Stimulated activated CD4-positive, alpha-beta T cell treated with anti-CD3 and anti-CD28 coated beads, Interleukin-15, amount 100 ng/mL, for 24 hours (primary cell): Measurements from ENCODE around the gene NECAP2.
"Not testable (repeated sequence)": the region's sequence is repeated elsewhere in the genome, so short reads cannot be mapped to it uniquely, and the experiment has no call there.

Experiments used
- DNase-seq: peaks from one replicate; pipeline ENCODE4 v3.0.0-alpha.2; 2020

NECAP2 gene

DNA sequence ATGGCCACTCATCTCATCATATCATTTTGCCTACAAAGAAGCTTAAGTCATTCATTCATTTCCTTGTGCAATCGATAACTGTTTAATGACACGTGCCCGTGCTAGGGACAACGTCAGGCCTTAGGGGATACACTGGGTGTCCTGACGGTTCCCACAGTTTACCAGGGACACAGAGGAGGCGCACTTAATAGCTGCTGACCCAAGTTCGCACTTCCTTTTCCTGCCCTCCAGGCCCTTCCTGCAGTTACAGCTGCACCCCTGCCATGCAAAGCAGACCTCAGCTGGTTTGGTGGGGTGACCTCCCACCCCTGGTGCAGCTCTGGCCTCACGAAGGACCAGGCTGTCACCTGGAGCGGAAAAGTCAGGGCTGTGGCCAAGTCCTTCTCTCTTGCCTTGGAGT, 7.5 kb upstream of the NECAP2 start:
- DNase-seq = no peak

DNA sequence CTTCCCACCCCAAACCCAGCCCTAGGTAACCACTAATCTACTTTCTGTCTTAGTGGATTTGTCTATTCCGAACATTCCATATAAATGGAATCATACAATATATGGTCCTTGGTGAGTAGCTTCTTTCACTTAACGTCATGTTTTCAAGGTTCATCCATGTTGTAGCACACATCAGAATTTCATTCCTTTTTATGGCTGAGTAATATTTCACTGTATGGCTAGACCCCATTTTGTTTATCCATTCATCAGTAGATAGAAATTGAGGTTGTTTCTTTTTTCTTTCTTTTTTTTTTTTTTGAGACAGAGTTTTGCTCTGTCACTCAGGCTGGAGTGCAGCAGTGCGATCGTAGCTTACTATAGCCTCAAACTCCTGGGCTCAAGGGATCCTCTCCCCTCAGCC, 6.5 kb upstream of the NECAP2 start:
- DNase-seq = no peak

GRCh38 chr1:16434501-16434900, 6.0 kb upstream of the NECAP2 start:
- no peak for DNase-seq

- DNase-seq = peak; percentile 24
Measured at GRCh38 chr1:16436946-16437474, 3.5 kb upstream of the NECAP2 start, which contains the start of gene SPATA21. Gene SPATA21 (minus strand): TSS chr1:16437424. CDS start chr1:16431371, 6,053 bp downstream.

DNA sequence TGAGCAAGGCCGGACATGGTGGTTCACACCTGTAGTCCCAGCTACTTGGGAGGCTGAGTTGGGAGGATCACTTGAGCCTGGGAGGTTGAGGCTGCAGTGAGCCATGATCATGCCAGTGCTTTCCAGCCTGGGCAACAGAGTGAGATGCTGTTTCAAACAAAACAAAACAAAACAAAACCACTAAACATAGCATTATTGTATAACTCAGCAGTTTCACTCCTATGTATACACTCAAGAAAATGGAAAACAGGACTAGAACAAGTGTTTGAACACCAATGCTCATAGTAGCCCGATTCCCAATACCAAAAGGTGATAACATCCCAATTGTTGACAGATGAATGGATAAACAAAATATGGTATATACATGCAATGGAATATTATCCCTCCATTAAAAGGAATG, 2.0 kb upstream of the NECAP2 start:
- DNase-seq = no peak

GRCh38 chr1:16438924-16439323, 1.6 kb upstream of the NECAP2 start:
- no peak for DNase-seq

DNA sequence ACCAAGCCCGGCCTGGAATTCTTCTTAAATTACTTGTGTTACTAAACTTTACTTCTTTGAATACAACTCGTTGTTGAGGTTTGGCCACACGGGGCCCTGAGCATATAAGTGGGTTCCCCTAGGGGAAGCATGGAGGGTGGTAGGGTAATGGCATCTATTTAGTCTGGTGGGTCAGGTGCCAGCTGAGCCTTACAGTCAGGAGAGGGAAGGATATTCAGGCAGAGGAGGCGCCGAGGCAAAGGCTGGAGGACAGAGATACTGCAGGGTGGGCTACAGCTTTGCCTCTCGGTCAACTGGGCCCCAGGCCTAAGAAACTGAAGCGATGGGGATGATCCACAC, 424 bp upstream of the NECAP2 start:
- no peak for DNase-seq

DNA sequence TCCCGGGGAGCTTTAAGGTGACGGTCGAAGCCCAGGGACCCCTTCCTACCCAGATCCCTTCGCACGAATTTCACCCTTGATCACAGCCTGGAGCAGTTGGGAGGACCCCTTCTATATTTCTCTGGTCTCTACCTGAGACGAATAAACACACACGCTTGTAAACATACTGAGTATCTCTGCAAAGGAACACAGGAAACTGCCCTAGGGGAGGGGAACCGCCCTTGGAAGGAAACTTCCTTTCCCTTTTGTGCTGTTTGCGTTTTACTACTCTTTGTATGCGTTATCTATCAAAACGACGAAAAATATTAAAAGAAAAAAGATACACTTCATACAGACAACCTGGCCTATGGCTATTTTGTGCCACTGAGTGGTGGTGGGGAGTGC, 750 bp downstream of the NECAP2 start:
- DNase-seq = no peak

- DNase-seq = peak; percentile 9
Measured at GRCh38 chr1:16442265-16442664, 1.7 kb downstream of the NECAP2 start.

DNA sequence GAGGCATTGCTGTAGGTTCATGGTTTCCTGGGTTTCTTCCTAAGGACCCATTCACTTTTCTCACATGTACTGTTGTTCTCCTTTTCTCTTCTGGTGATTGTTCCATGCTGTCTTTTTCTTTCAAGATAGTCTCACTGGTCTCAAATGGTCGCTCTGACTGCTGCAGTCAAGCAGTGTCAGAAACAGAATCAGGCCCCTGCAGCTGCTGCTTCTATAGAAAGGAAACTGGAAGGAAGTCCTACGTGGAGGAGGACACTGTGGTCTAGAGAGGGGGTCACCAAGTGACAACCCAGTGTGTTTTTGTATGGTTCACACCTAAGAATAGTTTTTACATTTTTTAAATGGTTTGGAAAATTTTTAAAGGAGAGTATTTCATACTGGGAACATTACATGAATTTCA, 2.4 kb downstream of the NECAP2 start:
- no peak for DNase-seq

- no peak for DNase-seq
Measured at GRCh38 chr1:16443975-16444770, 3.6 kb downstream of the NECAP2 start.

- no peak for DNase-seq
Measured at GRCh38 chr1:16445052-16445451, 4.5 kb downstream of the NECAP2 start.

DNA sequence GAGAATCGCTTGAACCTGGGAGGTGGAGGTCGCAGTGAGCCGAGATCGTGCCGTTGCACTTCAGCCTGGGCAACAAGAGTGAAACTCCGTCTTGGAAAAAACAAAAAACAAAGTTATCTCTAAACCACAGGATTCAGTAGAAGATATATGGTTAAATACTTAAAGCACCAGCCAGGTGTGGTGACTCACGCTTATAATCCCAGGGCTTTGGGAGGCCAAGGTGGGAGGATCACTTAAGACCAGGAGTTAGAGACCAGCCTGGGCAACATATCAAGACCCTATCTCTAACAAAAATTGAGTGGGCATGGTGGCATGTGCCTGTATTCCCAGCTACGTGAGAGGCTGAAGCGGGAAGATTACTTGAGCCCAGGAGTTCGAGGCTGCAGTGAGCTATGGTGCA, 5.6 kb downstream of the NECAP2 start:
- no peak for DNase-seq

DNA sequence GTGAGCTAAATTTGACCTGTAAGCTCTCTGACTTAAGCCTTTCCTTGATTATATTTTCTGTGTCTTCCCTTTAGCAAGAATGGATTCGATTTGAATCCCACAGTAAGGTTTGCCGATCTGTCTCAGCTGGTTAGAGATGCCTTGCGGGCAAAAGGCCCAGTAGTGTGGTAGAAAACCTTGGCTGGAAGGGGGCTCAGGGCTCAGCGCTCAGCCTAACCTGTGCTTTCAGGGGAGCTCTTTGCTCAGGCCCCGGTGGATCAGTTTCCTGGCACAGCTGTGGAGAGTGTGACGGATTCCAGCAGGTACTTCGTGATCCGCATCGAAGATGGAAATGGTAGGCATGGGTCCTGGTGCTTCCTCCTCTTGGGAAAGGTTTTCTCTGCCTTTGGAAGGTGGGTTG, 7.1 kb downstream of the NECAP2 start:
- DNase-seq = no peak

- no peak for DNase-seq
Measured at GRCh38 chr1:16449065-16449464, 8.5 kb downstream of the NECAP2 start.

DNA sequence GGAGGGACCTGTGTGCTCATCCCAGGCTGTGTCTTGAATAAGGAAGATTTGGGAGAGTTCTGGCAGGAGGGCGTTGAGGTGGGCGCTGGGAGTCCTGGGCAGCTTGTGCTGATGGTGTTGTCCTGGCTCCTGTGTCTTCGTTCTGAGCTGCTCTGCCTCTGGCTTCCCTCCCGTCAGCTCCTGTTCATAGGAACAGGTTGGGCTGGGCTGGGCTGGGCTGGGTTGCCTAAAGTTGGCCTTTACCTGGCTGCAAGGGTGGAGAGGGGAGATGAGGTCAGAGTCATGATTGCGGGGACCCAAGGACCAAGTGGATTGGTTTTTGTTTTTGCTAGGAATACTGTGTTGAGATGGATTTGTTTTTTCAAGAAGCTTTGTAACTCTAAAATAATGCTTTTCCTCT, 9.1 kb downstream of the NECAP2 start:
- no peak for DNase-seq

DNA sequence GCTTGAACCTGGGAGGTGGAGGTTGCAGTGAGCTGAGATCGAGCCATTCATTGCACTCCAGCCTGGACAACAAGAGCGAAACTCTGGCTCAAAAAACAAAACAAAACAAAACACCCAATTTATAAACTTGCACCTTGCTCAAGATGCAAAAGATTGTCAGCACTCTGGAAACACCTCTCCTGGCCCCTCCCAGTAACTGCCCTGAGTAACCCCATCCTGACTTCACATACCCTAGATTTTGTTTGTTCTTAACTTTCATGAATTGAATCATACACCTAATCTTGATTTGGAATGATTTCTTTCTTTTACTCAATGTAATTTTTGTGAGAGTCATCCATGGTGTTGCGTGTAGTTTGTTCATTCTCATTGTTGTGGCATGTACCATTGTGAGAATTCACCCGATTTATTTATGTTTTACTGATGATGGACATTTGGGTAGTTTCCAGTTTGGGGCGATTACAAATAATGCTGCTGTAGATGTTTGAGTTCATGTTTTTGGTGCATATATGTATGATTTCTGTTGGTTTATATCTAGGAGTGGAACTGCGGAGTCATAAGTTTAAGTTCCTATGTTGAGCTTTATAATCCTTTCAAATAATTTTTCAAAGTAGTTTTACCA, 10.4 kb downstream of the NECAP2 start:
- no peak for DNase-seq

GRCh38 chr1:16451841-16452528, 11.5 kb downstream of the NECAP2 start:
- no peak for DNase-seq

- not testable (repeated sequence) for DNase-seq
Measured at GRCh38 chr1:16454909-16455308, 14.4 kb downstream of the NECAP2 start.

- DNase-seq = not testable (repeated sequence)
Measured at GRCh38 chr1:16456151-16456550, 15.6 kb downstream of the NECAP2 start.

GRCh38 chr1:16458831-16459230, 18.3 kb downstream of the NECAP2 start:
- no peak for DNase-seq

- no peak for DNase-seq
Measured at GRCh38 chr1:16459352-16459925, 18.9 kb downstream of the NECAP2 start.

GRCh38 chr1:16461681-16462080, 21.2 kb downstream of the NECAP2 start:
- no peak for DNase-seq
